Colonic mucosa (tissue), 4 donors: ENCODE measurements around the gene MAP3K5. TPM values are rescaled to one million over a fixed set of nuclear protein-coding genes. Genes with fewer than 3 reads are reported as not detected.

ENCODE experiments used
- DNase-seq: peaks from one replicate; pipeline ENCODE4 v3.0.0-alpha.2; 2020
- H3K27ac ChIP-seq: fragments of 200-600 bp; one replicate; pipeline ENCODE4 v1.8.0; 2021
- H3K27me3 ChIP-seq: fragments of 200-600 bp; one replicate; pipeline ENCODE4 v1.8.0; 2021
- H3K36me3 ChIP-seq: fragments of 200-600 bp; one replicate; pipeline ENCODE4 v1.8.0; 2021
- H3K4me1 ChIP-seq: fragments of 200-600 bp; one replicate; pipeline ENCODE4 v1.8.0; 2021; ENCODE audit warnings: mild to moderate bottlenecking
- H3K4me3 ChIP-seq: fragments of 200-600 bp; one replicate; pipeline ENCODE4 v1.8.0; 2021
- H3K9ac ChIP-seq, 2 donors: one replicate each; pipeline ENCODE4 v1.7.0; 2013; ENCODE audit warnings: control low read depth in 2 of 2, low read depth in 2 of 2, low read length in 2 of 2
- H3K9me3 ChIP-seq: fragments of 200-600 bp; one replicate; pipeline ENCODE4 v1.8.0; 2021
- CTCF ChIP-seq: fragments of 200-600 bp; IDR thresholded peaks from one replicate; pipeline ENCODE4 v1.8.0; 2022; ENCODE audit warnings: antibody characterized with exemption, mild to moderate bottlenecking
- intact Hi-C: fragments of 100-400 bp; cut with DNase I; formaldehyde crosslinking; loops from one replicate; pipeline ENCODE4 v1.14.1; 2022
- total RNA-seq, 2 donors: library from RNA; stranded (reverse); fragmentation: NEBNext Ultra II Directional in 1 of 2; extraction: Animal tissue kit (Norgen Biotek cat#: 25700) in 1 of 2; gene quantifications; one replicate each; pipeline ENCODE4 v1.2.1, GENCODE V29; 2021
- donor health status: healthy.
- donor health status: DM: no; HTN: no; CAD: no.
- donor health status: DM: no; HTN: no; CAD: no.

The MAP3K5 gene
- total RNA-seq, 2 donors from 2014 or later = 15.3 to 17.1 TPM

- peaks cover 6% of the 10 kb centered on the region for H3K4me1 ChIP-seq
- TF ChIP-seq CTCF = no peak
Measured at GRCh38 chr6:136757150-136757549, 35.1 kb downstream of the MAP3K5 start.

DNA sequence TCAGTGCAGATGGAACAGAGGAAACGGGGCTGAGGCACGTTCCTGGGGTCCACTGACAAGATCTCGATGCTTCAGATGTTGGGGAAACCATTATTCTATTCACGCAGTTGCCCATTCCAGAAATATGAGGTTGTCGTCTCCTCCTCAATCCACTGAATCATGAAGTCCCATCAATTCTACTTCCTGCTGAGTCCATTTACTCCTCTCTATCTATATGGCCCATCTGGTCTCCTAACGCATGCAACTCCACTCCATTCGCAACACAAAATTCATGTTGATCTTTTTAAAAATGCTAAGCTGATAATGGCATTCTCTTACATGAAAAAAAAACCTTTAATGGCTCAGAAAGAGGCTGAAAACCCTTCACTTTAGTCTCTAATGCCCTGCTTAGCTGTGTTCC, 37.5 kb downstream of the MAP3K5 start:
- H3K4me1 ChIP-seq = peaks cover 24% of the 10 kb centered on the region
- no peaks in the 10 kb centered on the region for H3K27me3 ChIP-seq
- TF ChIP-seq CTCF = no peak
- intact Hi-C loops = no loop called here
- H3K36me3 ChIP-seq = no peaks in the 10 kb centered on the region
- no peak overlapping the region for H3K4me3 ChIP-seq
- H3K27ac ChIP-seq = no peak overlapping the region
- H3K9ac ChIP-seq = no peak overlapping the region
- DNase-seq = no peak
- H3K9me3 ChIP-seq = no peaks in the 10 kb centered on the region

More at GRCh38 chr6:136757150-136757549, 35.1 kb downstream of the MAP3K5 start:
- no peak overlapping the region for H3K9ac ChIP-seq
- intact Hi-C loops = no loop called here
- H3K36me3 ChIP-seq = no peaks in the 10 kb centered on the region
- DNase-seq = no peak
- no peaks in the 10 kb centered on the region for H3K9me3 ChIP-seq
- no peaks in the 10 kb centered on the region for H3K27me3 ChIP-seq
- no peak overlapping the region for H3K4me3 ChIP-seq
- H3K27ac ChIP-seq = no peak overlapping the region

- Histone ChIP-seq H3K9me3 (no peaks in the 10 kb centered on the region), H3K27ac (no peak overlapping the region), H3K36me3 (no peaks in the 10 kb centered on the region), H3K4me3 (no peak overlapping the region), H3K27me3 (no peaks in the 10 kb centered on the region), H3K9ac (no peak overlapping the region), H3K4me1 (peaks cover 24% of the 10 kb centered on the region)
- intact Hi-C loops = no loop called here
- DNase-seq = no peak
- TF ChIP-seq CTCF = no peak
Measured at GRCh38 chr6:136753624-136754023, 38.7 kb downstream of the MAP3K5 start.

GRCh38 chr6:136752554-136752953, 39.7 kb downstream of the MAP3K5 start:
- Histone ChIP-seq H3K9ac (no peak overlapping the region), H3K27ac (peak overlapping the region; percentile 71), H3K4me1 (peaks cover 24% of the 10 kb centered on the region), H3K36me3 (no peaks in the 10 kb centered on the region), H3K4me3 (no peak overlapping the region), H3K27me3 (no peaks in the 10 kb centered on the region), H3K9me3 (no peaks in the 10 kb centered on the region)
- intact Hi-C loops = no loop called here
- TF ChIP-seq CTCF = no peak
- peak; percentile 65 for DNase-seq

DNA sequence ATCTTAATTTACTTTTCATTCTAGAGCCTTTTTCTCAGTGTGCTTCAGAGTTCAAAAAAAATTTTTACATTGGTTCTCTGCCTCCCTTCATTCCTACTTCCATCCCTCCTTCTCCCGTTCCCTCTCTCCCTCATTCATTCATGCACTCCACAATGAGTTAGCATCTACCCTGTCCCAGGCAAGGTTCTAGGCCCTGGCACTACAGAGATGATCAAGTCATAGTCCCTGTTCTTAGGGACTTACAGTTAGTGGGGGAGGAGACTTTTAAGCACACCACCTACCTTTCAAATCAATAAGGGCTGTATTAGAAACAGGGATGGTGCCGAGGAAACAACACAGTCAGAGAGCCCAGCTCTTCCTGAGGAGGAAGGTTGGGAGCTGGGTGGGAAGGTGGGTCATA, 40.3 kb downstream of the MAP3K5 start:
- no peaks in the 10 kb centered on the region for H3K27me3 ChIP-seq
- H3K9me3 ChIP-seq = no peaks in the 10 kb centered on the region
- peaks cover 24% of the 10 kb centered on the region for H3K4me1 ChIP-seq
- TF ChIP-seq CTCF = no peak
- no peaks in the 10 kb centered on the region for H3K36me3 ChIP-seq
- H3K4me3 ChIP-seq = no peak overlapping the region
- intact Hi-C loops = no loop called here
- peak overlapping the region; percentile 71 for H3K27ac ChIP-seq
- H3K9ac ChIP-seq = no peak overlapping the region
- DNase-seq = peak; percentile 19

GRCh38 chr6:136751522-136751956, 40.7 kb downstream of the MAP3K5 start:
- Histone ChIP-seq H3K27me3 (no peaks in the 10 kb centered on the region), H3K27ac (peak overlapping the region; percentile 71), H3K4me1 (peaks cover 24% of the 10 kb centered on the region), H3K9ac (no peak overlapping the region), H3K4me3 (no peak overlapping the region), H3K9me3 (no peaks in the 10 kb centered on the region), H3K36me3 (no peaks in the 10 kb centered on the region)
- no peak for TF ChIP-seq CTCF
- peak; percentile 45 for DNase-seq
- intact Hi-C loops = no loop called here
